Ovary (tissue), 3 donors: Measurements from ENCODE around the gene CPVL.

Experiments
- EP300 ChIP-seq: sonication (generic); formaldehyde crosslinking; IDR thresholded peaks from one replicate; pipeline ENCODE4 v1.6.1; 2017; ENCODE audit warnings: antibody characterized with exemption
- TF ChIP-seq, protein P1 (sequence below), 3 donors: fragments of 450-650 bp in 2 of 3; fragments of 200-600 bp in 1 of 3; IDR thresholded peaks; one replicate each; pipeline versions ENCODE4 v1.5.1 to v1.8.0; 2016 to 2022; ENCODE audit warnings: antibody characterized with exemption in 3 of 3, mild to moderate bottlenecking in 1 of 3
- donor health status: DM: no; HTN: no; CAD: no.

DNA sequence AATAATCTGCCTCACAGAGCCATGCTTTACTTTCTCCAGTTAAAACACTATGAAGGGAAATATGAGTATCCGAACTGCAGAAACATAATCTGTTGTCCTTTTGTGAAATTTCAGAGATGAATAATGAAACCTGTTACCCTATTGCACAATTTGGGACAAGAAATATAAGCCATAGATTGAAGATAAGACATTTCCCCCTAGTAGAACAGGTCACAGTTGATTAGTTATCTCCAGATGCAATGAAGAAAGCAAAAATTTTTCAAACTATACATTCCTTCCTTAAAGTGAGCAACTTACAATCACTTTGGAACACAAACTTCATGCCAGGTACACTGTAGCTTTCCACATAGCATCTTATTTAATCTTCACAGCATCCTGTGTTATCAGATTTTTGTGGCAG is 46.0 kb upstream of the CPVL start:
- TF ChIP-seq, protein P1, sequence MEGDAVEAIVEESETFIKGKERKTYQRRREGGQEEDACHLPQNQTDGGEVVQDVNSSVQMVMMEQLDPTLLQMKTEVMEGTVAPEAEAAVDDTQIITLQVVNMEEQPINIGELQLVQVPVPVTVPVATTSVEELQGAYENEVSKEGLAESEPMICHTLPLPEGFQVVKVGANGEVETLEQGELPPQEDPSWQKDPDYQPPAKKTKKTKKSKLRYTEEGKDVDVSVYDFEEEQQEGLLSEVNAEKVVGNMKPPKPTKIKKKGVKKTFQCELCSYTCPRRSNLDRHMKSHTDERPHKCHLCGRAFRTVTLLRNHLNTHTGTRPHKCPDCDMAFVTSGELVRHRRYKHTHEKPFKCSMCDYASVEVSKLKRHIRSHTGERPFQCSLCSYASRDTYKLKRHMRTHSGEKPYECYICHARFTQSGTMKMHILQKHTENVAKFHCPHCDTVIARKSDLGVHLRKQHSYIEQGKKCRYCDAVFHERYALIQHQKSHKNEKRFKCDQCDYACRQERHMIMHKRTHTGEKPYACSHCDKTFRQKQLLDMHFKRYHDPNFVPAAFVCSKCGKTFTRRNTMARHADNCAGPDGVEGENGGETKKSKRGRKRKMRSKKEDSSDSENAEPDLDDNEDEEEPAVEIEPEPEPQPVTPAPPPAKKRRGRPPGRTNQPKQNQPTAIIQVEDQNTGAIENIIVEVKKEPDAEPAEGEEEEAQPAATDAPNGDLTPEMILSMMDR (IDR thresholded peaks at IDR 0.05) = no peak
- no peak for TF ChIP-seq EP300
